IMR-90 (cell line): ENCODE measurements around the gene NUDT16. TPM values are rescaled to one million over a fixed set of nuclear protein-coding genes. Genes with fewer than 3 reads are reported as not detected.

Experiments
- ATAC-seq: fragments of 200-7000 bp; cut with Tn5 transposase; 2 replicates; pipeline ENCODE4 v1.9.1; 2020; ENCODE audit warnings: low read depth, mild to moderate bottlenecking, moderate library complexity
- BruUV-seq: library from RNA; stranded (reverse); fragments of 400-500 nt; replicated peaks from 2 replicates; lab custom pipeline; 2021; lab: Mats Ljungman, UMichigan
- CTCF ChIA-PET: fragments of 300-600 bp; formaldehyde crosslinking; extraction: SDS; loops from one replicate; lab custom pipeline; 2021; ENCODE audit warnings: antibody characterized with exemption; lab: Yijun Ruan, JAX
- POLR2A ChIA-PET: fragments of 300-600 bp; sonication (Branson Sonifier 250); formaldehyde crosslinking; loops from one replicate; lab custom pipeline; 2022; ENCODE audit warnings: antibody characterized with exemption; ENCODE audit not compliant: unreplicated experiment; lab: Charles Lee
- DNase-seq: peaks from one replicate; pipeline ENCODE4 v3.0.0; 2013
- H2AFZ ChIP-seq: replicated peaks from 2 replicates; pipeline ENCODE3; 2013; ENCODE audit warnings: low read length, mild to moderate bottlenecking; ENCODE audit not compliant: poor library complexity
- H2AK5ac ChIP-seq: 2 replicates; pipeline ENCODE4 v1.6.1; 2013; ENCODE audit warnings: low read depth, low read length, inconsistent platforms
- H2AK9ac ChIP-seq: replicated peaks from 2 replicates; pipeline ENCODE3; 2013; ENCODE audit warnings: mild to moderate bottlenecking, low read depth, low read length, moderate library complexity; ENCODE audit not compliant: poor library complexity
- H2BK120ac ChIP-seq: 2 replicates; pipeline ENCODE4 v1.6.1; 2013; ENCODE audit warnings: low read depth, low read length, inconsistent platforms
- H2BK15ac ChIP-seq: 3 replicates; pipeline ENCODE4 v1.6.1; 2013; ENCODE audit warnings: low read depth, low read length, inconsistent platforms
- H2BK20ac ChIP-seq: 2 replicates; pipeline ENCODE4 v1.6.1; 2013; ENCODE audit warnings: low read depth, mild to moderate bottlenecking, inconsistent platforms, low read length, moderate library complexity
- H2BK5ac ChIP-seq: 2 replicates; pipeline ENCODE4 v1.6.1; 2013; ENCODE audit warnings: mild to moderate bottlenecking, low read depth, low read length, inconsistent platforms; ENCODE audit not compliant: poor library complexity, severe bottlenecking
- H3K14ac ChIP-seq: replicated peaks from 2 replicates; pipeline ENCODE4 v1.6.1; 2013; ENCODE audit warnings: low read depth, low read length, inconsistent platforms
- H3K18ac ChIP-seq: 2 replicates; pipeline ENCODE4 v1.6.1; 2013; ENCODE audit warnings: low read depth, low read length, control low read depth
- H3K23ac ChIP-seq: 2 replicates; pipeline ENCODE4 v1.6.1; 2013; ENCODE audit warnings: low read depth, low read length, inconsistent platforms
- H3K27ac ChIP-seq: 2 replicates; pipeline ENCODE4 v1.5.1; 2013; ENCODE audit warnings: mild to moderate bottlenecking, control low read depth, low read length; ENCODE audit not compliant: insufficient read depth
- H3K27me3 ChIP-seq: 2 replicates; pipeline ENCODE4 v1.6.1; 2013; ENCODE audit warnings: low read length; ENCODE audit not compliant: control insufficient read depth, insufficient read depth
- H3K36me3 ChIP-seq: 2 replicates; pipeline ENCODE4 v1.6.1; 2013; ENCODE audit warnings: low read length, mixed read lengths; ENCODE audit not compliant: control insufficient read depth, insufficient read depth
- H3K4ac ChIP-seq: 2 replicates; pipeline ENCODE4 v1.6.1; 2013; ENCODE audit warnings: low read depth, low read length, inconsistent platforms
- H3K4me1 ChIP-seq: 2 replicates; pipeline ENCODE4 v1.6.1; 2013; ENCODE audit warnings: low read length, mixed read lengths; ENCODE audit not compliant: control insufficient read depth, insufficient read depth
- H3K4me2 ChIP-seq: 2 replicates; pipeline ENCODE4 v1.6.1; 2013; ENCODE audit warnings: low read depth, mild to moderate bottlenecking, control low read depth, low read length, moderate library complexity
- H3K4me3 ChIP-seq: 2 replicates; pipeline ENCODE4 v1.5.1; 2013; ENCODE audit warnings: low read depth, mild to moderate bottlenecking, control low read depth, low read length, moderate library complexity; ENCODE audit not compliant: insufficient read depth
- H3K56ac ChIP-seq: 2 replicates; pipeline ENCODE4 v1.6.1; 2013; ENCODE audit warnings: low read length, inconsistent platforms; ENCODE audit not compliant: insufficient read depth; ENCODE audit errors: extremely low read depth
- H3K79me1 ChIP-seq, 2 experiments: 2 replicates each; pipeline ENCODE4 v1.6.1; 2013; ENCODE audit warnings: low read length in 2 of 2, inconsistent platforms in 1 of 2, low read depth in 1 of 2
- H3K9ac ChIP-seq: 2 replicates; pipeline ENCODE4 v1.6.1; 2013; ENCODE audit warnings: low read depth, low read length, control low read depth
- H3K9me1 ChIP-seq: 2 replicates; pipeline ENCODE4 v1.6.1; 2013; ENCODE audit warnings: low read length, inconsistent platforms; ENCODE audit not compliant: insufficient read depth
- H3K9me3 ChIP-seq: 2 replicates; pipeline ENCODE4 v1.6.1; 2013; ENCODE audit warnings: low read length; ENCODE audit not compliant: control insufficient read depth, insufficient read depth
- H4K20me1 ChIP-seq: 2 replicates; pipeline ENCODE4 v1.6.1; 2013; ENCODE audit warnings: low read length, inconsistent platforms; ENCODE audit not compliant: insufficient read depth
- H4K5ac ChIP-seq: 2 replicates; pipeline ENCODE4 v1.6.1; 2013; ENCODE audit warnings: mild to moderate bottlenecking, low read depth, low read length, control low read depth
- H4K8ac ChIP-seq, 2 experiments: 2 replicates each; pipeline ENCODE4 v1.6.1; 2013; ENCODE audit warnings: low read depth in 2 of 2, low read length in 2 of 2, control low read depth in 1 of 2, inconsistent platforms in 1 of 2
- H4K91ac ChIP-seq: 2 replicates; pipeline ENCODE4 v1.6.1; 2013; ENCODE audit warnings: low read depth, low read length, inconsistent platforms; ENCODE audit not compliant: insufficient read depth
- BHLHE40 ChIP-seq: fragments of 150-350 bp; IDR thresholded peaks from 2 replicates; pipeline ENCODE4 v1.6.1; 2016; ENCODE audit warnings: mild to moderate bottlenecking, low read depth, low read length
- CEBPB ChIP-seq: IDR thresholded peaks from 2 replicates; pipeline ENCODE4 v1.6.1; 2012; ENCODE audit warnings: low read depth, low read length, improper control_type of control experiment
- CHD1 ChIP-seq: IDR thresholded peaks from 2 replicates; pipeline ENCODE4 v1.6.1; 2012; ENCODE audit warnings: low read depth, low read length, improper control_type of control experiment
- FOS ChIP-seq: fragments of 150-350 bp; IDR thresholded peaks from 2 replicates; pipeline ENCODE4 v1.6.1; 2016; ENCODE audit warnings: low read depth, low read length
- MAFK ChIP-seq: IDR thresholded peaks from 2 replicates; pipeline ENCODE4 v1.6.1; 2012; ENCODE audit warnings: low read depth, low read length, improper control_type of control experiment
- MAZ ChIP-seq: IDR thresholded peaks from 2 replicates; pipeline ENCODE4 v1.6.1; 2012; ENCODE audit warnings: low read depth, mild to moderate bottlenecking, low read length, improper control_type of control experiment, moderate library complexity, borderline replicate concordance
- MXI1 ChIP-seq: IDR thresholded peaks from 2 replicates; pipeline ENCODE4 v1.6.1; 2012; ENCODE audit warnings: low read depth, mild to moderate bottlenecking, low read length, moderate library complexity, borderline replicate concordance
- POLR2A ChIP-seq: IDR thresholded peaks from 2 replicates; pipeline ENCODE4 v1.6.1; 2012; ENCODE audit warnings: mild to moderate bottlenecking, low read depth, low read length
- RCOR1 ChIP-seq: IDR thresholded peaks from 2 replicates; pipeline ENCODE4 v1.6.1; 2012; ENCODE audit warnings: mild to moderate bottlenecking, low read length, improper control_type of control experiment; ENCODE audit not compliant: insufficient replicate concordance
- SMC3 ChIP-seq: fragments of 150-350 bp; IDR thresholded peaks from 2 replicates; pipeline ENCODE4 v1.6.1; 2016; ENCODE audit warnings: low read depth, mild to moderate bottlenecking, antibody characterized with exemption, low read length, moderate library complexity
- WGBS, 2 experiments: methylation state at CpG; one replicate each; pipeline versions ENCODE4 v1.1.5 to v1.1.7; 2013; ENCODE audit warnings: missing lambda C conversion rate in 2 of 2; ENCODE audit not compliant: insufficient read length in 1 of 2; ENCODE audit errors: extremely low coverage in 2 of 2; 5-methylcytosine and 5-hydroxymethylcytosine counted together
- dilution Hi-C: fragments of 300-500 bp; cut with HindIII; formaldehyde crosslinking; loops from one replicate; pipeline ENCODE4 v1.14.3; 2018; ENCODE audit warnings: low sequenced_read_pairs; ENCODE audit not compliant: unreplicated experiment
- in situ Hi-C: fragments of 300-500 bp; cut with MboI; formaldehyde crosslinking; loops from 3 replicates; pipeline ENCODE4 v1.14.3; 2019; ENCODE audit warnings: low sequenced_read_pairs, inconsistent platforms, mixed read lengths
- intact Hi-C: fragments of 100-400 bp; cut with micrococcal nuclease; formaldehyde crosslinking; loops from 2 replicates; pipeline ENCODE4 v1.10.0; 2022
- polyA plus RNA-seq, 3 experiments: library from polyadenylated mRNA; depleted of rRNA; stranded (reverse); fragments of >200 nt; gene quantifications; 2 replicates each; pipeline ENCODE4 v1.2.3, GENCODE V29; 2012; ENCODE audit warnings: low replicate concordance in 1 of 3
- total RNA-seq: library from RNA; depleted of rRNA; stranded (reverse); fragments of >200 nt; gene quantifications from 2 replicates; pipeline ENCODE4 v1.2.3, GENCODE V29; 2012
- TF ChIP-seq, protein P1 (sequence below): fragments of 150-350 bp; IDR thresholded peaks from 2 replicates; pipeline ENCODE4 v1.6.1; 2017; ENCODE audit warnings: mild to moderate bottlenecking, antibody characterized with exemption, low read length, low read depth
- TF ChIP-seq, protein P2 (sequence below): fragments of 150-350 bp; IDR thresholded peaks from 2 replicates; pipeline ENCODE4 v1.6.1; 2016; ENCODE audit warnings: low read depth, mild to moderate bottlenecking, low read length, moderate library complexity, borderline replicate concordance

Gene NUDT16
- total and polyA plus RNA-seq, 2 of the 4 experiments (the other 2 are of a cell fraction): 8.9 to 10.4 TPM

DNA sequence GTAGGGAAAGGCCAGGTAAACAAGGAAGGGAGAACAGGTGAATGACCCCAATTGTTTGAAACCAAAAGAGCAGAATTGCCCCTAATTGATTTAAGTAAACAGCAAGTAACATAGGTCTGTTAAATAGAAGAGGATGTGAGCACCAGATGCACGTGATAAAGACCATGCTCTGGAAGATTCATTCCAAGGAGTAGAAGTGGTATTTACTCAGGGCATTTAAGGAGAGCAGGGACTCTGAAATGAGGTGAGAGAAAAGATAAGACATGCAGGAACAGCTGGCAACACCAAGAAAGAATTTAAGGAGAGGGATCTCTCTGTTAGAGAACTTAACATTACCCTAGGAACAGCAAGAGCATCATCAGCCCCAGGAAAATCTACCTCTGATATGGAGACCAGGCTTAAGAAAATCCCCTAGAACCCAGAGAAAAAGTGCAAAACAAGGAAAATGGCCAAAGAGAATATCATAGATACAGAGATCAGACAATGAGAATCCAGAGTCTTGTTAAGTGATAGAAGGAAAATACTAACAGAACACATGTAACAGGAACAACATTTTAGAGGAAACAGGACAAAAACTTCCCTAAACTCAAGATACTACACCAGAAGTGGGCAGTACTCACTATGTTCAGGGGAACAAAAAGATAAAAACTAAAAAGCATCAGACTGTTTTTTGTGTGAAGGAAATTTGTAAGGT, 6.4 kb downstream of the NUDT16 start (continued):
- no peak for TF ChIP-seq SMC3
- TF ChIP-seq POLR2A: no peak
- TF ChIP-seq CEBPB: no peak

DNA sequence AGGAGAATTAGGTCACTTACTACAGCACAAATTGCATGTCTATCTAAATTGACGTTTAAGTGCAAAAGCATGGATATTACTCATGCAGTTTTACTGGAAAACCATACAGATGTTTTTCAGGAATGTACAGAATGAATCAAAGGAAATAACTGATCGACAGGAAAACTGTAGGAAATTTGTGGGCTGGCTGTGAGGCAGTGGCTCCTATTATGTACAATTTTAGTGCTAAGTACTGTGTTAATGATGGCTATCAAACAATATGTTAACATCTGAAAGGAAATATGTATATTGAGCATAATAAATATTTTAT, 6.9 kb downstream of the NUDT16 start:
- no peak overlapping the region for H3K56ac ChIP-seq
- DNase-seq (no peak), ATAC-seq (no peak)
- H4K8ac ChIP-seq: no peak overlapping the region
- no TSS peak for BruUV-seq
- no peak overlapping the region for H2BK20ac ChIP-seq
- H3K9me1 ChIP-seq: peaks cover 2% of the 10 kb centered on the region; the same call in 1 of the 2 replicates
- no peak overlapping the region for H3K9ac ChIP-seq
- H2AK9ac ChIP-seq: no peak overlapping the region
- no peak overlapping the region for H3K14ac ChIP-seq
- no peak overlapping the region for H2BK120ac ChIP-seq
- H3K4me3 ChIP-seq: no peak overlapping the region
- H3K4me1 ChIP-seq: no peaks in the 10 kb centered on the region
- no peak overlapping the region for H3K27ac ChIP-seq
- H2AK5ac ChIP-seq: no peak overlapping the region
- no peaks in the 10 kb centered on the region; the same call in 1 of the 2 replicates for H3K27me3 ChIP-seq
- peaks cover 0 to 5% of the 10 kb centered on the region in 2 experiments; a peak in 1 of 4 replicates for H3K79me1 ChIP-seq
- H3K9me3 ChIP-seq: no peaks in the 10 kb centered on the region
- intact Hi-C loops (no loop called here), dilution Hi-C loops (no loop called here), in situ Hi-C loops (no loop called here)
- ChIA-PET POLR2A (no interaction called here), CTCF (no interaction called here)
- H2BK5ac ChIP-seq: no peak overlapping the region
- H3K4me2 ChIP-seq: no peak overlapping the region
- no peak overlapping the region for H4K5ac ChIP-seq
- no CpG with 5 or more reads among the region's 2 CpGs for WGBS, 2 experiments
- H3K4ac ChIP-seq: no peak overlapping the region
- no peak overlapping the region for H3K23ac ChIP-seq
- no peak overlapping the region for H2AFZ ChIP-seq
- H4K20me1 ChIP-seq: no peaks in the 10 kb centered on the region
- H4K91ac ChIP-seq: no peak overlapping the region
- H2BK15ac ChIP-seq: no peak overlapping the region
- H3K18ac ChIP-seq: no peak overlapping the region
- no peak for TF ChIP-seq FOS
- no peak for TF ChIP-seq RCOR1
- no peak for TF ChIP-seq BHLHE40
- TF ChIP-seq, protein P1, sequence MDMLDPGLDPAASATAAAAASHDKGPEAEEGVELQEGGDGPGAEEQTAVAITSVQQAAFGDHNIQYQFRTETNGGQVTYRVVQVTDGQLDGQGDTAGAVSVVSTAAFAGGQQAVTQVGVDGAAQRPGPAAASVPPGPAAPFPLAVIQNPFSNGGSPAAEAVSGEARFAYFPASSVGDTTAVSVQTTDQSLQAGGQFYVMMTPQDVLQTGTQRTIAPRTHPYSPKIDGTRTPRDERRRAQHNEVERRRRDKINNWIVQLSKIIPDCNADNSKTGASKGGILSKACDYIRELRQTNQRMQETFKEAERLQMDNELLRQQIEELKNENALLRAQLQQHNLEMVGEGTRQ: no peak
- no peak for TF ChIP-seq MAFK
- no peak for TF ChIP-seq SMC3
- no peak for TF ChIP-seq CHD1
- no peak for TF ChIP-seq MAZ
- TF ChIP-seq, protein P2, sequence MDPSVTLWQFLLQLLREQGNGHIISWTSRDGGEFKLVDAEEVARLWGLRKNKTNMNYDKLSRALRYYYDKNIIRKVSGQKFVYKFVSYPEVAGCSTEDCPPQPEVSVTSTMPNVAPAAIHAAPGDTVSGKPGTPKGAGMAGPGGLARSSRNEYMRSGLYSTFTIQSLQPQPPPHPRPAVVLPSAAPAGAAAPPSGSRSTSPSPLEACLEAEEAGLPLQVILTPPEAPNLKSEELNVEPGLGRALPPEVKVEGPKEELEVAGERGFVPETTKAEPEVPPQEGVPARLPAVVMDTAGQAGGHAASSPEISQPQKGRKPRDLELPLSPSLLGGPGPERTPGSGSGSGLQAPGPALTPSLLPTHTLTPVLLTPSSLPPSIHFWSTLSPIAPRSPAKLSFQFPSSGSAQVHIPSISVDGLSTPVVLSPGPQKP: no peak
- TF ChIP-seq MXI1: no peak
- peaks cover 11% of the 10 kb centered on the region for H3K36me3 ChIP-seq
